Gastroesophageal sphincter (tissue), 3 donors: Measurements from ENCODE around the gene CRIM1.

Source experiments
- CTCF ChIP-seq, 4 experiments: fragments of 200-600 bp in 2 of 4; fragments of 450-650 bp in 2 of 4; sonication (generic) in 1 of 4; IDR thresholded peaks; one replicate each; pipeline ENCODE4 v1.5.1; 2017 to 2019; ENCODE audit warnings: antibody characterized with exemption in 4 of 4, mild to moderate bottlenecking in 2 of 4, moderate library complexity in 2 of 4
- POLR2AphosphoS5 ChIP-seq: sonication (generic); formaldehyde crosslinking; IDR thresholded peaks from one replicate; pipeline ENCODE4 v1.6.1; 2017; ENCODE audit warnings: antibody characterized with exemption

GRCh38 chr2:36445185-36445866 is 89.7 kb downstream of the CRIM1 start:
- TF ChIP-seq CTCF (IDR thresholded peaks at IDR 0.05) (no peak), POLR2AphosphoS5 (no peak)
